Memory B cell (primary cell): ENCODE measurements around the gene VPS26B.

Experiments used
- ATAC-seq: fragments of 150-1000 bp; cut with Tn5 transposase; 2 replicates; pipeline ENCODE4 v1.10.0; 2021; ENCODE audit warnings: low read depth, mild to moderate bottlenecking, moderate library complexity
- DNase-seq, 2 donors: peaks; one replicate each; pipeline ENCODE4 v3.0.0; 2022; ENCODE audit warnings: low spot score in 2 of 2
- H3K27ac Mint-ChIP-seq: one replicate; pipeline ENCODE4 v1.8.0; 2022; ENCODE audit warnings: mild to moderate bottlenecking, moderate library complexity, mixed read lengths
- H3K27me3 Mint-ChIP-seq: one replicate; pipeline ENCODE4 v1.8.0; 2022; ENCODE audit warnings: mixed read lengths
- H3K36me3 Mint-ChIP-seq: one replicate; pipeline ENCODE4 v1.8.0; 2022; ENCODE audit warnings: mild to moderate bottlenecking, mixed read lengths
- H3K4me1 Mint-ChIP-seq: one replicate; pipeline ENCODE4 v1.8.0; 2022; ENCODE audit warnings: mixed read lengths
- H3K4me3 Mint-ChIP-seq: one replicate; pipeline ENCODE4 v1.8.0; 2022; ENCODE audit warnings: mild to moderate bottlenecking, moderate library complexity, mixed read lengths
- H3K9me3 Mint-ChIP-seq: one replicate; pipeline ENCODE4 v1.8.0; 2022; ENCODE audit warnings: mixed read lengths

The VPS26B gene

DNA sequence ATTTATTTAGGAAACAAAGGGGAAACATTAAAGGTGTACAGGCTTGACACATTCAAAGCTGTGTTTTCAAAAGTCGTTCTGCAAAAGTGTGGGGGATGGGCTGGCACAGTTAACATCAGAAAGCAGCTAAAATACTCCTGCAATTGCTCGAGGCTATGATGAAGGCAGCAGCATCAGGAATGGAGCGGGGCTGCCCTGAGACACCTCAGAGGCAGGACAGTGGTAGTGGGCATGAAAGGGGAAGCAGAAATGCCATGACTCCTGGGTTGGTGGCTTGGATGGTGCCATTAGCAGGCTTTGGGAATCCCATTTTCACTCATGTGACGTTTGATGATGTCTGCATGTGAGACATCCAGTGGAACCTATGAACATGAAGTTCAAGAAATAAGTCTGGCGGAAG lies 1.4 kb upstream of the VPS26B start:
- no peak for ATAC-seq
- peak overlapping the region; percentile 93 for H3K4me3 Mint-ChIP-seq

DNA sequence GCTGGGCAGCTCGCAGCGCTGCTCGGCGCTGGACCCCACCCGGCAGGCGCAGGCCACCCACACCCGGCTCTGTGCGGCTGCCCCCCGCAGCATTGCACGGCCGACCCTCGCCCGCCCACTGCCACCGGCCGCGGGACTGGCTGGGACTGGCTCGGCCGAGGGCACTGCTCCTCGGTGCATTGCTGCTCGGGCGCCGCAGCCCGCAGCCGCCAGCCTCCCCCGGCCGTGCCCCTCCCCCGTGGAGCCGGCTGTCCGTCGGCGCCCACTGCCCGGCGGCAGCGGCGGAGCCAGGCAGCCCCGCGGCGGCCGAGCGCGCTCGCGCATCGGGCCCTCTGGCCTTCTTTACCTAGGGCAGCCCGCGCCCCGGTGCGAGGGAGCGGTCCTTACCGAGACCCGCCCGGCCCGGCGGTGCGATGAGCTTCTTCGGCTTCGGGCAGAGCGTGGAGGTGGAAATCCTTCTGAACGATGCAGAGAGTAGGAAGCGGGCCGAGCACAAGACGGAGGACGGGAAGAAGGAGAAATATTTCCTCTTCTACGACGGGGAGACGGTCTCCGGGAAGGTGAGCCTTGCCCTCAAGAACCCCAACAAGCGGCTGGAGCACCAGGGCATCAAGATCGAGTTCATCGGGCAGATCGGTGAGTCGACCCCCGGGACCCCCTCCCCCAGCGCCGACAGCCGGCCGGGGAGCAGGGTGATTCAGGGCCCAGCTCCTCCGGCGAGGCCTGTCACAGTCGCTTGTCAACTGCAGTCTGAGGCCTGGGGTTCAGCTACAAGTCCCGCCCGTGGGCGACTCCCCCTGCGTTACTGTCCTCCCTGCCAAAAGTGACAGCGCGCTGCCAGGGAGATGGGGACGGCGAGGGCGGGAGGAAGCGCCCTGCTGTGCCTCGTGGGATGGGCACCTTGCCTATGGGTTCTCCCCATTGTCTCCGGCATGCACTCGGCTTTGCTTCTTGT lies 516 bp downstream of the VPS26B start:
- Mint-ChIP-seq H3K4me3 (peak overlapping the region; percentile 86), H3K27ac (peak overlapping the region; percentile 98), H3K27me3 (peaks cover 8% of the 10 kb centered on the region), H3K4me1 (peaks cover 38% of the 10 kb centered on the region), H3K9me3 (no peaks in the 10 kb centered on the region), H3K36me3 (peaks cover 4% of the 10 kb centered on the region)
- ATAC-seq, result no peak
- DNase-seq, result peak in 1 of 2 donors; percentile 37

More for the DNA sequence above, 1.4 kb upstream of the VPS26B start:
- Mint-ChIP-seq H3K27me3 (peaks cover 4% of the 10 kb centered on the region), H3K27ac (peak overlapping the region; percentile 98), H3K36me3 (peaks cover 14% of the 10 kb centered on the region), H3K4me1 (peaks cover 33% of the 10 kb centered on the region), H3K9me3 (no peaks in the 10 kb centered on the region)
- no peak for DNase-seq

DNA sequence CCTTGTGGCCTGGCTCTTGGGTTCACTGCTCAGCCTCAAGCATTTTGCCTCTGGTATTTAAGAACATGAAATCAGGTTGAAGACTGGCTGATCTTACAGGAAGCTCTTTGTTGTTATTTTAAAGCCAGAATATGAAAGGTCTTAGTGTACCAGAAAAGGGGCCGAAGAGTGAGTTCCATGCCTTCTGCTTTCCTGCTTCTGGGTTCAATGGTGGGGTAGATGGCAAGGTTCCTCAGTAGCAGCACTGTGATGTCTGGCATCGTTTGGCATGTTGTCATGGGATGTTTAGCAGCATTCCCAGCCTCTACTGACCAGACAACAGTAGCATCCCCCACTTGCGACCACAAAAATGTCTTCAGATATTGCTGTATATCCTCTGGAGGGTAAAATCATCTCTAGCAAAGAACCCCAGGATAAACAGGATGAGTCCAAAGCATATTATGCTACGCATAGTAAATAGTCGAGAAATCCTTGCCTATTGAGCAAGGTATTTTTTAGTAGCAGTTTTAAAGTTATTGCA lies 2.4 kb downstream of the VPS26B start:
- no peak for ATAC-seq
- no peak overlapping the region for H3K27ac Mint-ChIP-seq

DNA sequence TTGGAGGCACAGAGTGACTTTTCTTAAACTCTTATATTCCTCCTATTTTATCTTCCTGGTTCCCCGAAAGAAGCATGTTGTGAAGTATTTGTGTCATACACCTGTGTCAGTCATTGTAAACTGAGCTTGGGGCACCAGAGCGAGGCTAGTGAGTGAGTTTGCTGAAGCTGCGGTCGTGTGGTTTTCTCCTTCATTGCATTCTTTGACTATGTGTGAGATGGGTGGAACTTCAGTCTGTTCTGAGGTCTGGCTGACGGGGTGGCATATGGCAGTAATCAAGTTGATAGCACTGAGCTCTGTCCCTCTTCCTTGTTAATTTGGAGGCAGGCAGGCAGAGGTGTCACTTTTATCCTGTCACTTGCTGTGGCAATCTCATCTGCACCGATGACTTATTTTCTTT lies 4.2 kb downstream of the VPS26B start:
- Mint-ChIP-seq H3K4me3 (peak overlapping the region; percentile 32), H3K36me3 (peaks cover 2% of the 10 kb centered on the region), H3K27ac (no peak overlapping the region), H3K27me3 (peaks cover 11% of the 10 kb centered on the region), H3K9me3 (no peaks in the 10 kb centered on the region), H3K4me1 (peaks cover 38% of the 10 kb centered on the region)
- peak; percentile 64 for ATAC-seq
- DNase-seq, result peak; percentile 29 to 68

More for the DNA sequence above, 2.4 kb downstream of the VPS26B start:
- peaks cover 2% of the 10 kb centered on the region for H3K36me3 Mint-ChIP-seq
- H3K9me3 Mint-ChIP-seq, result no peaks in the 10 kb centered on the region
- no peak for DNase-seq
- peaks cover 44% of the 10 kb centered on the region for H3K4me1 Mint-ChIP-seq
- peaks cover 11% of the 10 kb centered on the region for H3K27me3 Mint-ChIP-seq
- H3K4me3 Mint-ChIP-seq, result no peak overlapping the region

DNA sequence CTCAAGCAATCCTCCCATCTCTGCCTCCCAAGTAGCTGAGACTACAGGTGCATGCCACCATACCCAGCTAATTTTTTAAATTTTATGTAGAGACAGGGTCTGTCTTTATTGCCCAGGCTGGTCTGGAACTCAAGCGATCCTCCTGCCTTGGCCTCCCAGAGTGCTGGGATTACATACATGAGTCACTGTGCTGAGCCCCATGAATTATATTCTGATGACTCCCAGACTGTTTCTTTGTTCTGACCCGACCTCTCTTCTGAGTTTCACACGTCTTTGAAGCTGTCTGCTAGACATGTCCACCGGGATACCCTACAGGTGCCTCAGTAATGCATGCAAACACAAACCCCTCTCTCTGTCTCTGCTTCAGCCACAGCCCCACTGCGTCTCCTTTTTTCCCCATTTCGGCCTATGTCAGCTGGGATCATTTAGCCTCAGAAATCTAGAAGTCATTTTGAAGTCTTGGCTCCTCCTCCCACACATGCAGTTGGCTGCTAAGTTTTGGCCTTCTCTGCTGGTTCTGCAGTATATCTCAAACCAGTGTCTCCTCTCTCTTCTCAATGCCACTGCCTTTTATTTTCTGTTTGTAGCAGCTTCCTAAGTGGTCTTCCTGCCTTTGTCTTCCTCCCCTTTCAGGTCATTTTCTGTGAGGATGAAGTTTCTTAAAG lies 4.8 kb downstream of the VPS26B start:
- Mint-ChIP-seq H3K9me3 (no peaks in the 10 kb centered on the region), H3K4me1 (peaks cover 38% of the 10 kb centered on the region), H3K27ac (no peak overlapping the region), H3K4me3 (peak overlapping the region; percentile 43), H3K36me3 (peaks cover 2% of the 10 kb centered on the region), H3K27me3 (peaks cover 11% of the 10 kb centered on the region)
- DNase-seq (no peak), ATAC-seq (no peak)

DNA sequence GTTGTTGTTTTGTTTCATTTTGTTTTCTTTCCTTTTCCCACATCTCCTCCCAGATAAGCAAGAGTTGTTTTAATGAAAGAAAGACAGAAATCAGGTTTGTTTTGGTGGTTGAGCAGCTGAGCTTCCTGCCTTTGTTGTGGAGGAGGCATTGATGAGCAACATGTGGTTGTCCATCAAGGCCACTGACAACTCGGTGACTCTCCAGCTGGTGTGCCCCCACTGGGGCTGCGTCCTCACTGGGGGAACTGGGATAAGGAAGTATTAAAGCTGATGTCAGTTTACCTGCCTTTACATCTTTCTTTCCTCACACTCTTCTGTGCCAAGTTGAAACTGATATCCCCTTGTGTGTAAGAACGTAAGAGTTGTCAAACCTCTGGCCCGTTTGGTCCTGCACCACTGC lies 5.9 kb downstream of the VPS26B start:
- H3K27me3 Mint-ChIP-seq, result peaks cover 11% of the 10 kb centered on the region

DNA sequence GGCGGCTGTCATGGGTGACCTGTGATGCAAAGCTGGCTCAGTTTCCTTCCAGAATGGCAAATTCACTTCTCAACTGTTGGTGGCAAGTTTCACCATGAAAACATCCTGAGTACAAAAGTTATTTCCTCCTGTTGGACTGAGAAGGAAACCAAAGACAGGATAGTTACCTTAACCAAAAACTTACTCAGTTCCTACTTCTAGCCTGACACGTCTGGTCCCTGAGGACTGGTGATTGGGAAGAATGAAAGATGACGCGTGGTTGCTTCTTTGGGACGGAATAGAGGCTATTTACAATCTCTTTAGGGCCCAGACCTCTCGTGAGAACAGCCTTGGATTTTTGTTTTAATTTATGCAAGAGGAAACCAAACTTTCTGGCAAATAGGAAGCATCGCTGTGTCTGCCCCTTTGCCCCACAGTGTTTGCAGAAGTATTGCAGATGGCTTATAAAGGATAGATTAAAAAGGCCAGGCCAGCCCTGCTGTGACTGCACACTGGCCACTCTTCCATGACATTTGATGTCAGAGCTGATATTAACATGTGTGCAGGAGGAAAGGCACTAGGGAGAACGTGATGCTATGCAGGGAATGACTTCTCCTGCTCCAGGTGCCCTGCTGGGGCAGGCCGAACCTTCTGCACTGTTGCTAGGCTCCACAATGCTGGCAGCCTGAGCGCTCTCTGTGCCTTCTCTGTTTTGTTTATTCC lies 7.6 kb downstream of the VPS26B start:
- peaks cover 9% of the 10 kb centered on the region for H3K36me3 Mint-ChIP-seq
- H3K9me3 Mint-ChIP-seq, result no peaks in the 10 kb centered on the region
- no peak overlapping the region for H3K27ac Mint-ChIP-seq
- H3K4me3 Mint-ChIP-seq, result no peak overlapping the region
- DNase-seq, result no peak
- ATAC-seq, result no peak
- peaks cover 29% of the 10 kb centered on the region for H3K4me1 Mint-ChIP-seq
- peaks cover 7% of the 10 kb centered on the region for H3K27me3 Mint-ChIP-seq

More for the DNA sequence above, 5.9 kb downstream of the VPS26B start:
- ATAC-seq (no peak), DNase-seq (no peak)
- peaks cover 34% of the 10 kb centered on the region for H3K4me1 Mint-ChIP-seq
- no peak overlapping the region for H3K4me3 Mint-ChIP-seq
- peaks cover 6% of the 10 kb centered on the region for H3K36me3 Mint-ChIP-seq
- H3K9me3 Mint-ChIP-seq, result no peaks in the 10 kb centered on the region
- H3K27ac Mint-ChIP-seq, result no peak overlapping the region

DNA sequence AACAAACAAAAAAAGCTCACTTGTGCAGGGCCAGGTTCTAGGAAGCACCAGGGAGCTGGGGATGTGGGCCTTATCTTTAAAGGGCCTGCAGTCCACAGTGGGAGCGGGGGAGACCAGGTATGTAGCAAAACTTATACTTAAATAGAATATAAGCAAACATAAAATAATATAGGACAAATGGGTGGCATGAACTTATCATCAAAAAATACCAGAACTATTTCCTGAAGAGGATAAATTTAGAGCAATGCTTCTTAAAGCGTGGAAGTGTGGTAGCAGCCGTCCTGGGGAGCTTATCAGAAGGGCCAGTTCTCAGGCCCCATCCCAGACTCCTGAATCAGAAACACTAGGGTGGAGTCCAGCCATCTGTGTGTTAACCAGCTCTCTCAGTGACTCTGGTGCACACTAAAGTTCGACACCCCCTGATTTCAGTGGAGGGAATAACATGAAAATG lies 9.3 kb downstream of the VPS26B start:
- no peaks in the 10 kb centered on the region for H3K9me3 Mint-ChIP-seq
- peaks cover 18% of the 10 kb centered on the region for H3K36me3 Mint-ChIP-seq
- DNase-seq (no peak), ATAC-seq (no peak)
- no peak overlapping the region for H3K27ac Mint-ChIP-seq
- peaks cover 7% of the 10 kb centered on the region for H3K27me3 Mint-ChIP-seq
- H3K4me3 Mint-ChIP-seq, result no peak overlapping the region
- peaks cover 20% of the 10 kb centered on the region for H3K4me1 Mint-ChIP-seq

DNA sequence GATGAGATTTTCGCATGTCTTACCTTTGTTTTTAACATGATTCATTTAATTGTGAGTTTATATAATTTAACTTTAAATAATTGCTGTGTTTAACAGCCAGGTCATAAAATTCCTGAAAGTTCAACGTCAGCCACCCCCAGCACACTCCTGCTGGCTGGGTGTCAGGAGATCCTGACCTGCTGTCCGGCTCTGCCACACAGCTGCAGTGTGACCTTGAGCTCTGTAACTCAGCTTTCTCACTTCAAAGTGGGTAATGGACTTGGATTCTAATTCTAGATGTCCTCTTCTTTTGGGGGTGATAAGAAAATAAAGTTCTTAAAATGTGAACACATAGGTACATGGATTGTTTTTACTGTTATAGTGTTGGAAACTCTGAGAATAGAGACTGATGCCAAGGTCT lies 10.9 kb downstream of the VPS26B start:
- Mint-ChIP-seq H3K27me3 (peaks cover 3% of the 10 kb centered on the region), H3K9me3 (no peaks in the 10 kb centered on the region), H3K36me3 (peaks cover 16% of the 10 kb centered on the region), H3K4me1 (peaks cover 12% of the 10 kb centered on the region), H3K4me3 (no peak overlapping the region), H3K27ac (no peak overlapping the region)
- ATAC-seq, result no peak
- no peak for DNase-seq

DNA sequence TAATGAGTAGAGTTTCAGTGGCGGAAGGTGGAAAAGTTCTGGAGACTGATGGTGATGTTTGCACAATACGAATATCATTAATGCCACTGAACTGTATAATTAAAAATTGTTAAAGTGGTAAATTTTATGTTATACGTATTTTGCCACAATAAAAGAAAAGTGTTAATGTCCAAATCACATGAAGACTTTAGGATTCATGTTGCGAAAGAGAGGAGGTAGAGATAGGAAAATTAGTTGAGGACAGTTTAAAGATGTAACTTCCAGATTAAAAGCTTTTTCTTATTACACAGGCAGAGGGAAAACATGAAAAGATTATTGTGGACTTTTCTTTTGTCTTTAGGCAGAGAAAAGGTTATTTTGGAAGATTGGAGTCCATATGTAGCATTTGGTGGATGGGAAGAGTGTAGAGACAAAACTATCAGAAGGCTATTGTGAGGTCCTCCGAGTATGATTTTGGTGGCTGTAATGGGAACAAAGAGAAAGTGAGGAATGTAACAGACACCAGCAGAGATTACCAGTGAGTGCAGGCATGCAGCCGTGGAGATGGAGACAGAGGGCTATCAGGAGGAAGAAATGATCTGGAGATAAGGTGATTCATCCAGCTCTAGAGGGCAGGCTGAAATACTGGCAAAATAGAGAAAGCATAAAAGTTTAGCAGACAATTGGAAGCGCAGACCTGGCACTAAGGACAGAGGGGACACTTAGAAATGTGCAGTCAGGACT lies 12.5 kb downstream of the VPS26B start:
- no peak for ATAC-seq
- Mint-ChIP-seq H3K4me3 (no peak overlapping the region), H3K9me3 (no peaks in the 10 kb centered on the region), H3K4me1 (peaks cover 5% of the 10 kb centered on the region), H3K36me3 (peaks cover 16% of the 10 kb centered on the region), H3K27me3 (no peaks in the 10 kb centered on the region), H3K27ac (no peak overlapping the region)
- DNase-seq, result no peak

DNA sequence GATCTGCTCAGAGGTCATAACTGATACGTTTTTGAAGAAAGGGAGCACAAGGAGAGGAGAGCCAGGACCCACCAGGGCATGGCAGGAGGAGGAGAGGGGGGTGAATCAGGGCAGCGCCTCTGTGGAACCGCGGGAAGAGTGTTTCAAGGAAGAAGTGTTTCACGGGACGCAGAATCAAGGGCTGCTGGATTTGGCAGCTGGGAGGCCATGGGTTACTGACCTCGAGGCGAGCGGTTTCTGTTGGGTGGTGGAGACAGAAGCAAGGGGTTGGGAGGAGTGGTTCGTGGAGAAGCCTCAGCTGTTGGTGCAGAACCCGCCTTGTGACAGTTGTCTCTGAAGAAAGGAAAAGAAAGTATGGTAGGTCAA lies 13.1 kb downstream of the VPS26B start:
- peaks cover under 1% of the 10 kb centered on the region for H3K4me1 Mint-ChIP-seq
- no peak overlapping the region for H3K4me3 Mint-ChIP-seq
- H3K9me3 Mint-ChIP-seq, result no peaks in the 10 kb centered on the region
- DNase-seq (no peak), ATAC-seq (no peak)
- peaks cover 16% of the 10 kb centered on the region for H3K36me3 Mint-ChIP-seq
- H3K27me3 Mint-ChIP-seq, result no peaks in the 10 kb centered on the region
- H3K27ac Mint-ChIP-seq, result no peak overlapping the region

DNA sequence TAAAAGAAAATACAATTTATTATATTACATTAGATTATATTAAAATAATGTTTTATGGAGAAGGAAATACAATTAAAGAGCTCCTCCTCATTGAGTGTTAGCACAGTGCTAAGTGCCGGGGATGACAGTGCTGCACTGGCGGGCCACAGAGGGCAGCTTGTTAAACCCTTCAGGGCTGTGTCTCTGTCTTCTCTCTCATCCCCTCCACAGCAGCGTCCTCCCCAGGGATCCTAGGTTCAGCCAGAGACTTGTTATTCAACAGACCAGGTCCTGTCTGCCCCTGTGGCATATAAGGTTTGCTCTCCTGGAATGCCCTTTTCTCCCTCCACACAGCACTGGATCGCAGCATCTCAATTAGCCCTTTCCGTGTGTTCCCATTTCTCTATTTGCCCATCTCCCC lies 14.5 kb downstream of the VPS26B start:
- ATAC-seq (no peak), DNase-seq (no peak)
- no peaks in the 10 kb centered on the region for H3K4me1 Mint-ChIP-seq
- peaks cover 21% of the 10 kb centered on the region for H3K36me3 Mint-ChIP-seq
- no peak overlapping the region for H3K4me3 Mint-ChIP-seq
- H3K27ac Mint-ChIP-seq, result no peak overlapping the region
- H3K9me3 Mint-ChIP-seq, result no peaks in the 10 kb centered on the region
- no peaks in the 10 kb centered on the region for H3K27me3 Mint-ChIP-seq

DNA sequence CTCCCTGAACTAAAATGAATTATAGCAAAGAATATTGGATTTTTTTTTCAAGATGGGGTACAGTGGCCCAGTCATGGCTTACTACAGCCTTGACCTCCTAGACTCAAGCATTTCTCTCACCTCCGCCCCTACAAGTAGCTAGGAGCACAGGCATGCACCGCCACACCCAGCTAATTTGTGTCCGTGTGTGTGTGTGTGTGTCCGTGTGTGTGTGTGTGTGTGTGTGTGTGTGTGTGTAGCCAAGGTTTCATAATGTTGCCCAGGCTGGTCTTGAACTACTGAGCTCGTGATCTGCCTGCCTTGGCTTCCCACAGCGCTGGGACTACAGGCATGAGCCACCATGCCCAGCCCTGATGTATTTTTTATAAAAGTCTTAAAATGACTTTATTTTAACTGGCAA lies 16.1 kb downstream of the VPS26B start:
- DNase-seq, result no peak
- Mint-ChIP-seq H3K36me3 (peaks cover 17% of the 10 kb centered on the region), H3K27ac (no peak overlapping the region), H3K4me3 (no peak overlapping the region), H3K27me3 (no peaks in the 10 kb centered on the region), H3K4me1 (peaks cover 7% of the 10 kb centered on the region), H3K9me3 (no peaks in the 10 kb centered on the region)
- no peak for ATAC-seq
